Uterus (tissue), 4 donors: ENCODE results near the gene SLC29A4. TPM values are rescaled to one million over a fixed set of nuclear protein-coding genes. Genes with fewer than 3 reads are reported as not detected.
"Not testable (repeated sequence)": the region's sequence is repeated elsewhere in the genome, so short reads cannot be mapped to it uniquely, and the experiment has no call there.

Experiments used
- DNase-seq, 2 donors: peaks; one replicate each; pipeline ENCODE4 v3.0.0-alpha.2; 2019 to 2020
- H3K27ac ChIP-seq, 2 donors: fragments of 200-600 bp; sonication (generic); 1 replicate in 1 of 2; 2 replicates in 1 of 2; pipeline ENCODE4 v1.5.1; 2016 to 2018
- H3K27me3 ChIP-seq, 2 donors: fragments of 200-600 bp; sonication (generic); one replicate each; pipeline ENCODE4 v1.5.1; 2018 to 2019; ENCODE audit warnings: control low read depth in 1 of 2
- H3K36me3 ChIP-seq, 2 donors: fragments of 200-600 bp; sonication (generic); one replicate each; pipeline ENCODE4 v1.5.1; 2019; ENCODE audit warnings: control low read depth in 1 of 2
- H3K4me1 ChIP-seq, 2 donors: fragments of 200-600 bp; sonication (generic); one replicate each; pipeline ENCODE4 v1.5.1; 2018 to 2019; ENCODE audit warnings: control low read depth in 1 of 2
- H3K4me3 ChIP-seq, 2 donors: fragments of 200-600 bp; sonication (generic); 1 replicate in 1 of 2; 2 replicates in 1 of 2; pipeline ENCODE4 v1.5.1; 2018 to 2019; ENCODE audit warnings: mild to moderate bottlenecking in 1 of 2
- H3K9me3 ChIP-seq, 2 donors: fragments of 200-600 bp; sonication (generic); one replicate each; pipeline ENCODE4 v1.5.1; 2019; ENCODE audit warnings: control low read depth in 1 of 2
- POLR2A ChIP-seq, 2 donors: fragments of 450-650 bp; IDR thresholded peaks; one replicate each; pipeline ENCODE4 v1.6.1; 2016; ENCODE audit warnings: antibody characterized with exemption in 2 of 2, mild to moderate bottlenecking in 1 of 2, moderate library complexity in 1 of 2
- intact Hi-C: fragments of 100-400 bp; cut with DNase I; formaldehyde crosslinking; loops from one replicate; pipeline ENCODE4 v1.15.1; 2023; ENCODE audit warnings: low total_unique reads
- total RNA-seq, 4 donors: library from RNA; depleted of rRNA in 3 of 4; stranded (reverse); fragments of >200 nt in 3 of 4; gene quantifications; one replicate each; pipeline versions ENCODE4 v1.1.0 to v1.2.4, GENCODE V29; 2014 to 2023
- TF ChIP-seq, protein P1 (sequence below), 4 experiments: fragments of 200-600 bp in 2 of 4; fragments of 450-650 bp in 2 of 4; sonication (generic) in 2 of 4; IDR thresholded peaks; one replicate each; pipeline ENCODE4 v1.5.1; 2016 to 2019; ENCODE audit warnings: antibody characterized with exemption in 4 of 4, mild to moderate bottlenecking in 2 of 4, moderate library complexity in 1 of 4
- donor health status: DM: yes; HTN: yes; CAD: no.

SLC29A4 gene
- total RNA-seq, 4 donors from 2014 or later: 1.8 to 5.0 TPM; not detected in 2

DNA sequence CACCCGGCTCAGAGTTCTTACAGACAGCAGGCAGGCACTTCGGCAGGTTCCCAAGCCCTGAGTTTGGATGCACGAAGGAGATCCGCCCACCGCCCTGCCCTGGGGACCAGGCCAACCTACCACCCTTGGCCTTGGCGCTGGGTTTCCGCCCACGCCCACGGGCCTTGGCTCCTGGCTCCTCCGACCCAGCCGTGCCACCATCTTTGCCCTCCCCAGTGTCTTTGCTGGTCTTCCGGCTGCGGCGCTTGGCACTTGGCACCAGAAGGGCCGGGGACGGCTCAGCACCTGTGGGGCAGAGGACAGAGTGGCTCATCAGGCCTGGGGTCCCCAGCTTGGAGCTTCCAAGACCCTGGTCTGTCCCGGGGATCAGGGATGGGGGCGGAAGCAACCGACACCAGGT lies 32.1 kb downstream of the SLC29A4 start:
- no peak for TF ChIP-seq POLR2A (IDR thresholded peaks at IDR 0.05)
- TF ChIP-seq, protein P1, sequence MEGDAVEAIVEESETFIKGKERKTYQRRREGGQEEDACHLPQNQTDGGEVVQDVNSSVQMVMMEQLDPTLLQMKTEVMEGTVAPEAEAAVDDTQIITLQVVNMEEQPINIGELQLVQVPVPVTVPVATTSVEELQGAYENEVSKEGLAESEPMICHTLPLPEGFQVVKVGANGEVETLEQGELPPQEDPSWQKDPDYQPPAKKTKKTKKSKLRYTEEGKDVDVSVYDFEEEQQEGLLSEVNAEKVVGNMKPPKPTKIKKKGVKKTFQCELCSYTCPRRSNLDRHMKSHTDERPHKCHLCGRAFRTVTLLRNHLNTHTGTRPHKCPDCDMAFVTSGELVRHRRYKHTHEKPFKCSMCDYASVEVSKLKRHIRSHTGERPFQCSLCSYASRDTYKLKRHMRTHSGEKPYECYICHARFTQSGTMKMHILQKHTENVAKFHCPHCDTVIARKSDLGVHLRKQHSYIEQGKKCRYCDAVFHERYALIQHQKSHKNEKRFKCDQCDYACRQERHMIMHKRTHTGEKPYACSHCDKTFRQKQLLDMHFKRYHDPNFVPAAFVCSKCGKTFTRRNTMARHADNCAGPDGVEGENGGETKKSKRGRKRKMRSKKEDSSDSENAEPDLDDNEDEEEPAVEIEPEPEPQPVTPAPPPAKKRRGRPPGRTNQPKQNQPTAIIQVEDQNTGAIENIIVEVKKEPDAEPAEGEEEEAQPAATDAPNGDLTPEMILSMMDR (IDR thresholded peaks at IDR 0.05): no peak
- DNase-seq: no peak
- no peaks in the 10 kb centered on the region for H3K27me3 ChIP-seq
- intact Hi-C loops: no loop called here
- H3K4me1 ChIP-seq: peaks cover 0 to 4% of the 10 kb centered on the region in 2 donors
- no peaks in the 10 kb centered on the region for H3K36me3 ChIP-seq
- peaks cover 0 to 11% of the 10 kb centered on the region in 2 donors for H3K9me3 ChIP-seq
- H3K27ac ChIP-seq: no peak overlapping the region
- no peak overlapping the region for H3K4me3 ChIP-seq

DNA sequence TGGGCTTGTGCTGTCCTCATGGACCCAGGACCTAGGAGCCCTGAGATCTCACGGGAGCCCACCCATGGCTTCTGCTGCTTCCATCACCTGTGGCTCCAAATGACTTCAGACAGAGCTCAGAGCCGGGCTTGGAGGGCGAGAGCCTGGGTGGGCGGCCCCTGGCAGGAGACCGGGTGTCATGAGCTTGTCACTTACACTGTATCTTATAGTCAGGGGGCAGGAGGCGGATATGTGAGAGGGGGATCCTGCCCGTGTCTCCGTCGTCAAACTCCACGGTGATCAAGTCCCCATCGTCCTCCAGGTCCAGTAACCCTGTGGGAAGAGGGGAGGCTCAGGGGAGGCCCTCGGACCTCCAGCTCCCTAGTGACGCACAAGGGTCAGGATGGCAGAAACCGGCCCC lies 33.0 kb downstream of the SLC29A4 start:
- H3K27me3 ChIP-seq: no peaks in the 10 kb centered on the region
- H3K4me1 ChIP-seq: peaks cover 0 to 4% of the 10 kb centered on the region in 2 donors
- H3K36me3 ChIP-seq: no peaks in the 10 kb centered on the region
- TF ChIP-seq, protein P1 (IDR thresholded peaks at IDR 0.05): no peak
- TF ChIP-seq POLR2A (IDR thresholded peaks at IDR 0.05): no peak
- intact Hi-C loops: no loop called here
- no peak for DNase-seq
- H3K9me3 ChIP-seq: peaks cover 0 to 11% of the 10 kb centered on the region in 2 donors
- no peak overlapping the region for H3K4me3 ChIP-seq
- H3K27ac ChIP-seq: no peak overlapping the region

GRCh38 chr7:5318613-5319012 lies 35.9 kb downstream of the SLC29A4 start:
- H3K36me3 ChIP-seq: not testable (repeated sequence)

DNA sequence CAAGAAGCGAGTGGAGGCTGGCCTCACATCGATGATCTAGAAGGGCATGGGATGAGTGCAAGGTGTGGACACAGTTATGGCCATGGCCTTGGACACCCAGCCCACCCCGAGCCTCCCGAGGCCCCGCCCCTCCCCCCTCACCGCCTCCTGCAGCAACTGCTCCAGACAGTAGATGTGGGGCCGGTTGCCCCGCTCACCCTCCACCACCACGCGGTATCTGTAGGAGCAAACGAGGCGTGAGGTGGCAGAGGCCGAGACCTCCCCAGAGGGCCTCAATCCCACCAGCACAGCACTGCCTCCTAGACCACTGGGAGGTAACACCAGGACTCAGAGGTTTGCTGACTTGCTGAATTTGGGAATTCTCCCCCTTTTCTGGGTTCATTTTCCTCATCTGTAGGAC lies 37.6 kb downstream of the SLC29A4 start:
- no peaks in the 10 kb centered on the region for H3K4me1 ChIP-seq
- DNase-seq: no peak
- H3K9me3 ChIP-seq: peaks cover 0 to 11% of the 10 kb centered on the region in 2 donors
- no peaks in the 10 kb centered on the region for H3K27me3 ChIP-seq
- intact Hi-C loops: no loop called here
- no peak overlapping the region for H3K4me3 ChIP-seq
- H3K27ac ChIP-seq: no peak overlapping the region
- H3K36me3 ChIP-seq: no peaks in the 10 kb centered on the region
- TF ChIP-seq, protein P1 (IDR thresholded peaks at IDR 0.05): no peak
- TF ChIP-seq POLR2A (IDR thresholded peaks at IDR 0.05): no peak

More at GRCh38 chr7:5318613-5319012, 35.9 kb downstream of the SLC29A4 start:
- DNase-seq, H3K27ac ChIP-seq, H3K27me3 ChIP-seq, intact Hi-C loops, H3K4me3 ChIP-seq, H3K4me1 ChIP-seq: not testable (repeated sequence)
- peaks cover 0 to 11% of the 10 kb centered on the region in 2 donors for H3K9me3 ChIP-seq

DNA sequence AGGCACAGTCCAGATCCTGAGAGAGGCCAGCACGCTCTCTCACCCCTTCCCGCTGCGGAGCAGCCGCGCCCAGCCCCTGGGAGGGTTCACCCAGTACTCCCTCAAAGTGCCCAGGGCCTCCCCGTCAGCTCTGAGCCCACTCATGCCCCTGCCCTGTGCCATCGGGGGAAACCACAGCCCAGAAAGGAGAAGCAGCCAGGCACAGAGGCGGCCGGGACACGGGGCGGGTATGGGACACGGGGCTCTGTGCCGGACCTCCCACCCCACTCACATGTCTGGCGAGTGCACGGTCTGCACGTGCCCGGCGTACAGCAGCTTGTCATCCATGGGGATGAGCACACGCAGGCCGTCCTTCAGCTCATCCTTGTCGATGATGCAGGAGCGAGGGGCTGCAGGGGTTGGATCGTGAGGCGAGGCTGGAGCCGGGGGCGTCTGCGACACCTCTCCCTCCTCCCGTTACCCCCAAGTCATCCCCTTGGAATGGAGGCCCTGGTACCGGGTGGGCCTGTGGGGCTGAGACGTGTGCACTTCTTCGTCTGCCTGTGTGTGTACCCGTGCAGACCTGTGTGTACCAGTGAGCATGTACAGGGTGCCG lies 38.2 kb downstream of the SLC29A4 start:
- H3K4me3 ChIP-seq: no peak overlapping the region
- intact Hi-C loops: no loop called here
- no peak for TF ChIP-seq POLR2A (IDR thresholded peaks at IDR 0.05)
- TF ChIP-seq, protein P1 (IDR thresholded peaks at IDR 0.05): no peak
- H3K4me1 ChIP-seq: no peaks in the 10 kb centered on the region
- peaks cover 0 to 11% of the 10 kb centered on the region in 2 donors for H3K9me3 ChIP-seq
- H3K27me3 ChIP-seq: no peaks in the 10 kb centered on the region
- no peak overlapping the region for H3K27ac ChIP-seq
- no peaks in the 10 kb centered on the region for H3K36me3 ChIP-seq
- DNase-seq: no peak
